HG02943 (cell line): ENCODE data around the gene FHIT.
"Not testable (repeated sequence)": the region's sequence is repeated elsewhere in the genome, so short reads cannot be mapped to it uniquely, and the experiment has no call there.

ENCODE experiments used
- ATAC-seq: cut with Tn5 transposase; IDR thresholded peaks from one replicate; pipeline ENCODE4 v1.9.1; 2021; ENCODE audit warnings: mild to moderate bottlenecking, low read depth, moderate library complexity; ENCODE audit not compliant: unreplicated experiment

Gene FHIT

GRCh38 chr3:61231693-61232092, 19.6 kb downstream of the FHIT start:
- ATAC-seq, result no peak

- no peak for ATAC-seq
Measured at GRCh38 chr3:61227799-61228198, 23.5 kb downstream of the FHIT start.

GRCh38 chr3:61226166-61226686, 25.0 kb downstream of the FHIT start:
- no peak for ATAC-seq

- no peak for ATAC-seq
Measured at GRCh38 chr3:61224823-61225222, 26.4 kb downstream of the FHIT start.

GRCh38 chr3:61223451-61223850, 27.8 kb downstream of the FHIT start:
- ATAC-seq, result no peak

- ATAC-seq, result no peak
Measured at GRCh38 chr3:61222467-61222866, 28.8 kb downstream of the FHIT start.

- no peak for ATAC-seq
Measured at GRCh38 chr3:61221759-61222362, 29.4 kb downstream of the FHIT start.

- ATAC-seq, result no peak
Measured at GRCh38 chr3:61218504-61218903, 32.7 kb downstream of the FHIT start.

- ATAC-seq, result not testable (repeated sequence)
Measured at GRCh38 chr3:61216171-61216570, 35.1 kb downstream of the FHIT start.

- ATAC-seq, result no peak
Measured at GRCh38 chr3:61202086-61202485, 49.2 kb downstream of the FHIT start.

- ATAC-seq, result no peak
Measured at GRCh38 chr3:61201071-61201470, 50.2 kb downstream of the FHIT start.

GRCh38 chr3:61200270-61200669, 51.0 kb downstream of the FHIT start:
- ATAC-seq, result no peak

GRCh38 chr3:61199843-61200242, 51.4 kb downstream of the FHIT start:
- ATAC-seq, result no peak

- no peak for ATAC-seq
Measured at GRCh38 chr3:61194892-61195538, 56.2 kb downstream of the FHIT start.

- no peak for ATAC-seq
Measured at GRCh38 chr3:61192222-61192621, 59.0 kb downstream of the FHIT start.

GRCh38 chr3:61190205-61190604, 61.0 kb downstream of the FHIT start:
- ATAC-seq, result not testable (repeated sequence)

GRCh38 chr3:61186030-61186429, 65.2 kb downstream of the FHIT start:
- no peak for ATAC-seq

- ATAC-seq, result no peak
Measured at GRCh38 chr3:61184956-61185355, 66.3 kb downstream of the FHIT start.

GRCh38 chr3:61182662-61183061, 68.6 kb downstream of the FHIT start:
- ATAC-seq, result no peak

GRCh38 chr3:61181874-61182273, 69.4 kb downstream of the FHIT start:
- ATAC-seq, result peak; percentile 93

- no peak for ATAC-seq
Measured at GRCh38 chr3:61180206-61180605, 71.0 kb downstream of the FHIT start.

GRCh38 chr3:61178167-61178566, 73.1 kb downstream of the FHIT start:
- ATAC-seq, result no peak
